GM12872 (cell line): Measurements from ENCODE around the gene MOCS2.

Experiments used
- CTCF ChIP-seq: IDR thresholded peaks from 3 replicates; pipeline ENCODE4 v1.5.1; 2011; ENCODE audit warnings: low read depth, mild to moderate bottlenecking, low read length, moderate library complexity; ENCODE audit not compliant: insufficient read depth

Gene MOCS2

GRCh38 chr5:53068291-53068836 lies 41.2 kb downstream of the MOCS2 start:
- TF ChIP-seq CTCF, result no peak

DNA sequence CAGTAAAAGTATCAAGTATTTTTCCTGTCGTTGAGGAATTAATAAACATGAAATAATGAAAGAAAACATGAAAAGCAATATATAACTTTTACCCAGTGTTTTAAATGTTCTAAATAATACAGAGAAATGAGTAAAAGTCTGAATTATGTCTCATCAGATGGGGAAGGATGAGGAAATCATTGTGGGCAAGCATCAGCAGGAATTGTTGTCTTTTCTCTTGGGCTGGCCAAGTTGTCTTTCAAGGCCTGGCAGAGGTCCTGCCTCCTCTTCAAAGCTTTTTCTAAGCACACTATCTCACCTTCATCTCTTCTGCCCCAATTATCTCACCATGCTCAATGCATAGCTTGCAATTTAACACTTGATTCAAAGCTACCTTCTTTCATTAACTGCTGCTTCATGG lies 41.9 kb downstream of the MOCS2 start:
- TF ChIP-seq CTCF, result no peak

DNA sequence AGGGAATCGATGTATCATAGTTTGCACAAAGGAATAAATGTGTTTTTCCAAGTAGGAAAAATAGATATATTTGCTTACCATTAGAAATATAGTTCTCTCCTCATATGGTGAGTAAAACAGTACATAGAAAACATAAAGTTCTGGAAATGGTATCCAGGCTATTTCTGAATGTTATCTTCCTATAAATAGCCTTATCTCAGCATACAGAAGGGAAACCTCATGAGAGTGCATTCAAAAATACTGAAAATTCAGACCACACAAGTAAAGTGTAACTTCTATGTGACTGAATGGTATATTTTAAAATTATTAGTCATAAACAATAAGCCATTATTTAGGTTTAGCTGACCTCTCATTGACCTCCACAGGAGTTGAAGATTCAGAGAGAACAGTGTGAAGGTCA lies 43.5 kb downstream of the MOCS2 start:
- no peak for TF ChIP-seq CTCF

- TF ChIP-seq CTCF, result no peak
Observed at GRCh38 chr5:53063791-53064190, 45.8 kb downstream of the MOCS2 start.

GRCh38 chr5:53063176-53063575 lies 46.4 kb downstream of the MOCS2 start:
- no peak for TF ChIP-seq CTCF

GRCh38 chr5:53059281-53059680 lies 50.3 kb downstream of the MOCS2 start:
- TF ChIP-seq CTCF, result no peak

GRCh38 chr5:53055365-53055764 lies 54.2 kb downstream of the MOCS2 start:
- no peak for TF ChIP-seq CTCF
